Upper lobe of right lung (tissue), 1 donor: ENCODE data around the gene TMEM72. TPM values are rescaled to one million over a fixed set of nuclear protein-coding genes. Genes with fewer than 3 reads are reported as not detected.

ENCODE experiments used
- ATAC-seq: fragments of 200-7000 bp; cut with Tn5 transposase; one replicate; pipeline ENCODE4 v1.9.1; 2020; ENCODE audit warnings: mild to moderate bottlenecking, moderate library complexity
- DNase-seq: peaks from one replicate; pipeline ENCODE4 v3.0.0-alpha.2; 2020
- H3K27ac ChIP-seq: fragments of 200-600 bp; one replicate; pipeline ENCODE4 v1.8.0; 2022
- H3K27me3 ChIP-seq: fragments of 200-600 bp; one replicate; pipeline ENCODE4 v1.8.0; 2022; ENCODE audit warnings: mild to moderate bottlenecking
- H3K36me3 ChIP-seq: fragments of 200-600 bp; one replicate; pipeline ENCODE4 v1.8.0; 2022
- H3K4me1 ChIP-seq: fragments of 200-600 bp; one replicate; pipeline ENCODE4 v1.8.0; 2022
- H3K4me3 ChIP-seq: fragments of 200-600 bp; one replicate; pipeline ENCODE4 v1.8.0; 2022; ENCODE audit warnings: mild to moderate bottlenecking
- H3K9me3 ChIP-seq: fragments of 200-600 bp; one replicate; pipeline ENCODE4 v1.8.0; 2022
- CTCF ChIP-seq: fragments of 200-600 bp; IDR thresholded peaks from one replicate; pipeline ENCODE4 v1.8.0; 2022; ENCODE audit warnings: antibody characterized with exemption
- intact Hi-C: fragments of 100-400 bp; cut with DNase I; formaldehyde crosslinking; loops from one replicate; pipeline ENCODE4 v1.11.0; 2022
- total RNA-seq: library from RNA; stranded (reverse); fragmentation: NEBNext Ultra II Directional; extraction: Animal tissue kit (Norgen Biotek cat#: 25700); gene quantifications from one replicate; pipeline ENCODE4 v1.2.1, GENCODE V29; 2021
- donor health status: DM: no; HTN: yes; CAD: no; lungs with severe emphysema.

The TMEM72 gene
- total RNA-seq, 1 donor from 2014 or later, result not detected

GRCh38 chr10:44983066-44983894 is 72.1 kb downstream of the TMEM72 start:
- Histone ChIP-seq H3K4me3 (no peak overlapping the region), H3K4me1 (peaks cover 66% of the 10 kb centered on the region), H3K27ac (peak overlapping the region; percentile 68), H3K36me3 (peaks cover 7% of the 10 kb centered on the region), H3K9me3 (no peaks in the 10 kb centered on the region), H3K27me3 (no peaks in the 10 kb centered on the region)
- intact Hi-C loops, result no loop called here
- no peak for ATAC-seq
- TF ChIP-seq CTCF, result no peak
- no peak for DNase-seq

- H3K4me1 ChIP-seq, result peaks cover 62% of the 10 kb centered on the region
- intact Hi-C loops, result no loop called here
- H3K36me3 ChIP-seq, result peaks cover 13% of the 10 kb centered on the region
- ATAC-seq (no peak), DNase-seq (no peak)
- H3K27me3 ChIP-seq, result no peaks in the 10 kb centered on the region
- no peak for TF ChIP-seq CTCF
- H3K27ac ChIP-seq, result peak overlapping the region; percentile 68
- no peaks in the 10 kb centered on the region for H3K9me3 ChIP-seq
- no peak overlapping the region for H3K4me3 ChIP-seq
Observed at GRCh38 chr10:44983895-44984278, 72.8 kb downstream of the TMEM72 start.

GRCh38 chr10:44984671-44985101 is 73.5 kb downstream of the TMEM72 start:
- Histone ChIP-seq H3K9me3 (no peaks in the 10 kb centered on the region), H3K4me3 (no peak overlapping the region), H3K27me3 (no peaks in the 10 kb centered on the region), H3K4me1 (peaks cover 54% of the 10 kb centered on the region), H3K36me3 (peaks cover 20% of the 10 kb centered on the region), H3K27ac (peak overlapping the region; percentile 68)
- ATAC-seq (no peak), DNase-seq (no peak)
- intact Hi-C loops, result no loop called here
- TF ChIP-seq CTCF, result no peak

GRCh38 chr10:44985175-44985681 is 74.1 kb downstream of the TMEM72 start:
- intact Hi-C loops, result no loop called here
- Histone ChIP-seq H3K4me1 (peaks cover 51% of the 10 kb centered on the region), H3K27me3 (no peaks in the 10 kb centered on the region), H3K4me3 (no peak overlapping the region), H3K27ac (peak overlapping the region; percentile 68), H3K36me3 (peaks cover 22% of the 10 kb centered on the region), H3K9me3 (no peaks in the 10 kb centered on the region)
- TF ChIP-seq CTCF, result no peak
- ATAC-seq, result peak; percentile 47
- DNase-seq, result no peak

- no peak overlapping the region for H3K4me3 ChIP-seq
- no peak for TF ChIP-seq CTCF
- ATAC-seq, result no peak
- H3K4me1 ChIP-seq, result peaks cover 55% of the 10 kb centered on the region
- peaks cover 22% of the 10 kb centered on the region for H3K36me3 ChIP-seq
- H3K9me3 ChIP-seq, result no peaks in the 10 kb centered on the region
- H3K27ac ChIP-seq, result peak overlapping the region; percentile 68
- intact Hi-C loops, result no loop called here
- no peak for DNase-seq
- H3K27me3 ChIP-seq, result no peaks in the 10 kb centered on the region
Observed at GRCh38 chr10:44986179-44986578, 75.0 kb downstream of the TMEM72 start.

Other genes starting within 250 kb of the TMEM72 start
- gene RASSF4, start 48.5 kb downstream of the TMEM72 start, total RNA-seq, result 40.9 TPM
- gene DEPP1, start 67.5 kb downstream of the TMEM72 start, total RNA-seq, result 160 TPM
- gene ZNF22, start 89.6 kb downstream of the TMEM72 start, total RNA-seq, result 26.9 TPM